T47D (cell line): ENCODE data around the gene SYT1.

ENCODE experiments used
- DNase-seq, 2 experiments: peaks; one replicate each; pipeline versions ENCODE4 v3.0.0 to v3.0.0-alpha.2; 2011 to 2012; ENCODE audit warnings: low read depth in 1 of 2, low spot score in 1 of 2
- JUND ChIP-seq: IDR thresholded peaks from 2 replicates; pipeline ENCODE4 v1.6.1; 2012; ENCODE audit warnings: low read depth
- in situ Hi-C: cut with HindIII; loops from 2 replicates; pipeline ENCODE4 v1.10.0; 2016; ENCODE audit warnings: low sequenced_read_pairs, low pct_unique_long_range_greater_than_20kb

The SYT1 gene

GRCh38 chr12:79360286-79360685 is 495.7 kb downstream of the SYT1 start:
- TF ChIP-seq JUND, result no peak
- in situ Hi-C loops, result no loop called here
- no peak for DNase-seq

GRCh38 chr12:79360936-79361335 is 496.4 kb downstream of the SYT1 start:
- in situ Hi-C loops, result no loop called here
- DNase-seq, result no peak
- TF ChIP-seq JUND, result no peak

- no peak for DNase-seq
- TF ChIP-seq JUND, result no peak
- in situ Hi-C loops, result no loop called here
Measured at GRCh38 chr12:79364197-79364596, 499.6 kb downstream of the SYT1 start.

- TF ChIP-seq JUND, result no peak
- no peak for DNase-seq
- in situ Hi-C loops, result no loop called here
Measured at GRCh38 chr12:79366374-79366773, 501.8 kb downstream of the SYT1 start.

GRCh38 chr12:79367032-79367589 is 502.5 kb downstream of the SYT1 start:
- in situ Hi-C loops, result no loop called here
- TF ChIP-seq JUND, result no peak
- peak; percentile 11 to 60 for DNase-seq

GRCh38 chr12:79370021-79370420 is 505.4 kb downstream of the SYT1 start:
- no peak for TF ChIP-seq JUND
- in situ Hi-C loops, result no loop called here
- DNase-seq, result no peak

GRCh38 chr12:79371226-79371625 is 506.7 kb downstream of the SYT1 start:
- in situ Hi-C loops, result no loop called here
- TF ChIP-seq JUND, result no peak
- no peak for DNase-seq

GRCh38 chr12:79373896-79374499 is 509.4 kb downstream of the SYT1 start:
- in situ Hi-C loops, result no loop called here
- peak in 1 of 2 experiments; percentile 57 for DNase-seq
- TF ChIP-seq JUND, result no peak

- no peak for TF ChIP-seq JUND
- DNase-seq, result peak in 1 of 2 experiments; percentile 47
- in situ Hi-C loops, result no loop called here
Measured at GRCh38 chr12:79374545-79374944, 510.0 kb downstream of the SYT1 start.

GRCh38 chr12:79375050-79375449 is 510.5 kb downstream of the SYT1 start:
- in situ Hi-C loops, result no loop called here
- TF ChIP-seq JUND, result no peak
- no peak for DNase-seq

GRCh38 chr12:79378496-79378895 is 513.9 kb downstream of the SYT1 start:
- no peak for DNase-seq
- no peak for TF ChIP-seq JUND
- in situ Hi-C loops, result no loop called here

GRCh38 chr12:79380402-79380801 is 515.8 kb downstream of the SYT1 start:
- in situ Hi-C loops, result no loop called here
- DNase-seq, result no peak
- no peak for TF ChIP-seq JUND

GRCh38 chr12:79381248-79382208 is 517.0 kb downstream of the SYT1 start:
- TF ChIP-seq JUND, result no peak
- in situ Hi-C loops, result no loop called here
- DNase-seq, result no peak
